Gastroesophageal sphincter (tissue), 4 donors: ENCODE measurements around the gene ZBTB20. TPM values are rescaled to one million over a fixed set of nuclear protein-coding genes. Genes with fewer than 3 reads are reported as not detected.

Experiments used
- ATAC-seq: fragments of 150-250 bp; one replicate; pipeline ENCODE4 v1.9.1; 2016; ENCODE audit warnings: mild to moderate bottlenecking, moderate library complexity
- H3K27ac ChIP-seq, 4 donors: fragments of 200-600 bp; sonication (generic) in 3 of 4; 1 replicate in 3 of 4; 2 replicates in 1 of 4; pipeline ENCODE4 v1.5.1; 2016 to 2019
- H3K27me3 ChIP-seq: fragments of 200-600 bp; sonication (generic); one replicate; pipeline ENCODE4 v1.5.1; 2019
- H3K36me3 ChIP-seq, 2 donors: fragments of 200-600 bp; sonication (generic); one replicate each; pipeline ENCODE4 v1.5.1; 2019; ENCODE audit warnings: control low read depth in 1 of 2
- H3K4me1 ChIP-seq, 3 donors: fragments of 200-600 bp; sonication (generic); 1 replicate in 2 of 3; 2 replicates in 1 of 3; pipeline ENCODE4 v1.5.1; 2016 to 2019; ENCODE audit warnings: control low read depth in 2 of 3
- H3K4me3 ChIP-seq, 2 donors: fragments of 200-600 bp; sonication (generic); one replicate each; pipeline ENCODE4 v1.5.1; 2019; ENCODE audit warnings: mild to moderate bottlenecking in 1 of 2, moderate library complexity in 1 of 2
- H3K9me3 ChIP-seq, 3 donors: fragments of 200-600 bp; sonication (generic); one replicate each; pipeline ENCODE4 v1.5.1; 2017 to 2019; ENCODE audit warnings: control low read depth in 2 of 3
- EP300 ChIP-seq: sonication (generic); formaldehyde crosslinking; IDR thresholded peaks from one replicate; pipeline ENCODE4 v1.6.1; 2017; ENCODE audit warnings: antibody characterized with exemption, mild to moderate bottlenecking
- POLR2A ChIP-seq, 2 donors: fragments of 450-650 bp; IDR thresholded peaks; one replicate each; pipeline ENCODE4 v1.6.1; 2017; ENCODE audit warnings: antibody characterized with exemption in 2 of 2, mild to moderate bottlenecking in 2 of 2, moderate library complexity in 1 of 2
- POLR2AphosphoS5 ChIP-seq: sonication (generic); formaldehyde crosslinking; IDR thresholded peaks from one replicate; pipeline ENCODE4 v1.6.1; 2017; ENCODE audit warnings: antibody characterized with exemption
- WGBS, 2 donors: methylation state at CpG; one replicate each; pipeline ENCODE4 v1.1.5; 2018; ENCODE audit warnings: low coverage in 1 of 2; 5-methylcytosine and 5-hydroxymethylcytosine counted together
- total RNA-seq, 4 donors: library from RNA; depleted of rRNA; stranded (reverse); fragments of >200 nt; gene quantifications; one replicate each; pipeline ENCODE4 v1.1.0, GENCODE V29; 2016
- TF ChIP-seq, protein P1 (sequence below), 4 experiments: fragments of 200-600 bp in 2 of 4; fragments of 450-650 bp in 2 of 4; sonication (generic) in 1 of 4; IDR thresholded peaks; one replicate each; pipeline ENCODE4 v1.5.1; 2017 to 2019; ENCODE audit warnings: antibody characterized with exemption in 4 of 4, mild to moderate bottlenecking in 2 of 4, moderate library complexity in 2 of 4

The ZBTB20 gene
- total RNA-seq, 4 donors from 2014 or later: 53.1 to 113 (median 98.4) TPM

DNA sequence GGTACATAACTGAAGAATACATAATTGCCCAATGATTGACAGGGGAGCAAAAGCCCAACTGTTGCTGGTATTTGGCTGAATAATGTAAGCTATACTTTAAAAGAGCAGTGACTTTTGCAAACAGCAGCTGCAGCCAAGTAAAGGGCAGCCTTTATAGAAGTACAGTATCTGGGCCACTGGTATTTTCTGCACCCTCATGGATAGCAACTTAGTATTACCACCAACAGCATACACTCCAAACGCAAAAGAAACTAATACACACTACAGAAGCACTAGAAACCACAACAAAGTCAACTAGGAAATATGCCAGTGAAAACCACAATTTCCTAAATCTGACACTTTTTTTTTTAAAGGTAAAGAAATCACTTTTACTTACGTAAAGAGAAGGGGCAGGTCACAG lies 647.1 kb downstream of the ZBTB20 start:
- Histone ChIP-seq H3K27ac (no peak overlapping the region), H3K27me3 (no peaks in the 10 kb centered on the region), H3K4me3 (no peak overlapping the region), H3K4me1 (peaks cover 0 to 52% (median 0%) of the 10 kb centered on the region in 3 donors), H3K36me3 (no peaks in the 10 kb centered on the region), H3K9me3 (no peaks in the 10 kb centered on the region)
- 61 to 70% methylated on average over 2 of the region's 2 CpGs for WGBS, 2 donors
- TF ChIP-seq, protein P1, sequence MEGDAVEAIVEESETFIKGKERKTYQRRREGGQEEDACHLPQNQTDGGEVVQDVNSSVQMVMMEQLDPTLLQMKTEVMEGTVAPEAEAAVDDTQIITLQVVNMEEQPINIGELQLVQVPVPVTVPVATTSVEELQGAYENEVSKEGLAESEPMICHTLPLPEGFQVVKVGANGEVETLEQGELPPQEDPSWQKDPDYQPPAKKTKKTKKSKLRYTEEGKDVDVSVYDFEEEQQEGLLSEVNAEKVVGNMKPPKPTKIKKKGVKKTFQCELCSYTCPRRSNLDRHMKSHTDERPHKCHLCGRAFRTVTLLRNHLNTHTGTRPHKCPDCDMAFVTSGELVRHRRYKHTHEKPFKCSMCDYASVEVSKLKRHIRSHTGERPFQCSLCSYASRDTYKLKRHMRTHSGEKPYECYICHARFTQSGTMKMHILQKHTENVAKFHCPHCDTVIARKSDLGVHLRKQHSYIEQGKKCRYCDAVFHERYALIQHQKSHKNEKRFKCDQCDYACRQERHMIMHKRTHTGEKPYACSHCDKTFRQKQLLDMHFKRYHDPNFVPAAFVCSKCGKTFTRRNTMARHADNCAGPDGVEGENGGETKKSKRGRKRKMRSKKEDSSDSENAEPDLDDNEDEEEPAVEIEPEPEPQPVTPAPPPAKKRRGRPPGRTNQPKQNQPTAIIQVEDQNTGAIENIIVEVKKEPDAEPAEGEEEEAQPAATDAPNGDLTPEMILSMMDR (IDR thresholded peaks at IDR 0.05): no peak
- TF ChIP-seq POLR2AphosphoS5 (no peak), POLR2A (IDR thresholded peaks at IDR 0.05) (no peak), EP300 (no peak)
- no peak for ATAC-seq

DNA sequence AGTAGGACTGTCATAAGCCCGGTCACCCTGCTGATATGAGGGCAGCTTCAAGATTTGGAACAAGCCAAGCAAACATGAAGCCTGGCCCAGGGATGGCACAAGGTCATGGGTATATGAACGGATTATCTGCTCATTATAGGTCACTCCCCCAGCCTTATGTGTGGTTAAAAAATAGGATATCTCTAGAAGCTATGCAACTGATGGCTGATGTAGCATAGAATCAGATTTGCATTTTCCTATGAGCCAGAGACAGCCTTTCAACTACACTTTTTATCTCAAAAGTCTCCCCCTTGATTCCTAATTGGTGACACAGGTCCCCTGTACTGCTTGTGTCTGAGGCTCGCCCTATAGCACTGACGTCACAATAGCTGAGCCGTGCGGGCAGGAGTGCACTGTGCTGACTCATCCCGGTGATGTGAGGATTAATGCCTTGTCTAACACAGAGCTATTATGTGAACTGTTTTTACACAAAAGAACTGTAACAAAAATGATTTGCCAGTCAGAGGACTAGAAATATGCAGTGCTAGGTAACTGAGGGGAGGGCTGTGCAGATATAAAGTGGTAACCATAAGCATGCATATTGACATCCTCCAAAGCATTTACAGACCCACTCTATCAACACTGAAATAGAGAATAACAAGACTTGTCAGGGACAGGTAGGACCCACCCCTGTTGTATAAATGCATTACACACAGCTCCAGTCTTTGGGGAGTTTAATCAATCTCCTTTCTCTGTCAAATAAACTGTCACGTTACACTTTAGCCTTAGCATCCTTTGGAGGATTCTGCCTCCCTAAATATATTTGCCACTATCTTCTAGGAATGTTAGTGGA lies 648.3 kb downstream of the ZBTB20 start:
- WGBS, 2 donors: 66 to 72% methylated on average over 6 to 7 of the region's 8 CpGs
- Histone ChIP-seq H3K9me3 (no peaks in the 10 kb centered on the region), H3K27ac (no peak overlapping the region), H3K27me3 (no peaks in the 10 kb centered on the region), H3K4me1 (peaks cover 0 to 56% (median 0%) of the 10 kb centered on the region in 3 donors), H3K36me3 (no peaks in the 10 kb centered on the region), H3K4me3 (no peak overlapping the region)
- ATAC-seq: no peak
- no peak for TF ChIP-seq EP300
- no peak for TF ChIP-seq POLR2A (IDR thresholded peaks at IDR 0.05)
- TF ChIP-seq, protein P1 (IDR thresholded peaks at IDR 0.05): no peak
- no peak for TF ChIP-seq POLR2AphosphoS5

DNA sequence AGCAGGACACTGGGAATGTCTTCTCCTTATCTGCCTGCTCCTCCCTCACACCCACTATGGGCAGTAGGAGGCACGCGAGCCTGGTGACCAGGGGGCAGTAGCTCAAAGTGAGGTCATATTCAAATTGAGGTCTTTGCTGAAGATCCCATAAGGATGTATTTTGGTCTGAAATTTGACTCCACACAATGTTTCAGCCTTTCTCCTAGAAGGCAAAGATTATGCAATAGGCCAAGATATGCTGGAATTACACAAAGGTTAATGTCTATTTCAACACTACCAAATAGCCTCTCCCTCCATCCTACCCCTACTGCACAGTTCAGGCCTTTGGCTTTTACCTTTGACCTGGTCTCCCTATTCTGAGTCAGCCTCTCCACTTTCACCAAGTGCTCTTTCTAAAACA lies 650.2 kb downstream of the ZBTB20 start:
- 85% methylated on average over 2 of the region's 2 CpGs; no CpG with 5 or more reads in 1 of the 2 donors for WGBS, 2 donors
- H3K27me3 ChIP-seq: no peaks in the 10 kb centered on the region

DNA sequence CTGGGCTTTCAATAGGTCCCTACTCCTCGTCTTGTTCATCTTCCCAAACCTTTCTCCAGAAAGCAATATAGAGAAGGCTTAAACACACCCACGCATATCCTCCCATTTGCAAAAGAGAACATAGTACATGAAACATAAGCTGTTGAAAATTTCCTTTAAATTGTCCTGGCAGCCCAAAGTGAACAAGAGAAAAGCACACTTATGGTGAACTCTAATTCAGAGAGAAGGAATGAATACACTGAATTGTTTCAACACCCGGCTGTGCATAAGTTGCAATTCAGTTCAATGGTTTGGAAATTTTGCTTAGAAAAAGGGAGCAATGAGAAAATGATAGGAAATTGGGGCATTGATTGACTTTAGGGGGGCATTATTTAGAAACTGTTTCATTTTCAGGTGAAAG lies 650.6 kb downstream of the ZBTB20 start:
- ATAC-seq: no peak
- H3K4me3 ChIP-seq: no peak overlapping the region
- no peaks in the 10 kb centered on the region for H3K27me3 ChIP-seq
- peak overlapping the region in 1 of 4 donors; percentile 43 for H3K27ac ChIP-seq
- no peak for TF ChIP-seq POLR2AphosphoS5
- TF ChIP-seq, protein P1 (IDR thresholded peaks at IDR 0.05): no peak
- no peak for TF ChIP-seq POLR2A (IDR thresholded peaks at IDR 0.05)
- TF ChIP-seq EP300: no peak
- H3K36me3 ChIP-seq: no peaks in the 10 kb centered on the region
- H3K4me1 ChIP-seq: peaks cover 0 to 56% (median 0%) of the 10 kb centered on the region in 3 donors
- 88 to 97% methylated on average over 3 of the region's 3 CpGs for WGBS, 2 donors
- H3K9me3 ChIP-seq: no peaks in the 10 kb centered on the region

More for the DNA sequence above, 650.2 kb downstream of the ZBTB20 start:
- no peak overlapping the region for H3K4me3 ChIP-seq
- ATAC-seq: peak; percentile 83
- TF ChIP-seq, protein P1 (IDR thresholded peaks at IDR 0.05): no peak
- TF ChIP-seq EP300 (no peak), POLR2AphosphoS5 (peak; percentile 61), POLR2A (IDR thresholded peaks at IDR 0.05) (no peak)
- peaks cover 0 to 56% (median 0%) of the 10 kb centered on the region in 3 donors for H3K4me1 ChIP-seq
- peak overlapping the region in 1 of 4 donors; percentile 43 for H3K27ac ChIP-seq
- no peaks in the 10 kb centered on the region for H3K36me3 ChIP-seq
- H3K9me3 ChIP-seq: no peaks in the 10 kb centered on the region

DNA sequence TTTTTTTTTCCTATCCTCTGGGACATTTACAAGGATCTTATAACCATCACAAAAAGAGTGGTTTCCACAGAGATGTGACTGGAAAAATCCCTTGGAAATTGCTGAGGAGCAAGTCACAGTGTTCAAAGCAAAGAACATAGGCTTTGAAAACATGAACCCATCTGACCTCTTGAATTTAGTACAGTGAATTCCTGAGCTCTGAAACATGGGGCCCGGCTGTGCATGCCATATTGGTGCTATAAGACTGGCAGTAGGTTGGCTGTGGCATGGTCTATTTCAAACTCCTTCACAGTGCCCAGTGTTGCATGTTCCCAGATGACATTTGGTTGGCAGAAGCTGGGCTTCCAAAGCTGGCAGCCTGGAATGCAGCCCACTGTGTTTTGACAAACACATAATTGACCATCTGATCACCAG lies 651.1 kb downstream of the ZBTB20 start:
- H3K9me3 ChIP-seq: no peaks in the 10 kb centered on the region
- no peak overlapping the region for H3K4me3 ChIP-seq
- ATAC-seq: no peak
- H3K27me3 ChIP-seq: no peaks in the 10 kb centered on the region
- H3K4me1 ChIP-seq: peaks cover 0 to 56% (median 0%) of the 10 kb centered on the region in 3 donors
- 29 to 43% methylated on average over 1 of the region's 1 CpG for WGBS, 2 donors
- H3K36me3 ChIP-seq: no peaks in the 10 kb centered on the region
- no peak for TF ChIP-seq EP300
- no peak for TF ChIP-seq POLR2A (IDR thresholded peaks at IDR 0.05)
- TF ChIP-seq, protein P1 (IDR thresholded peaks at IDR 0.05): no peak
- TF ChIP-seq POLR2AphosphoS5: peak; percentile 62
- peak overlapping the region in 1 of 4 donors; percentile 43 for H3K27ac ChIP-seq
